ENCODE measurements around the gene TBC1D1. TPM values are rescaled to one million over a fixed set of nuclear protein-coding genes. Genes with fewer than 3 reads are reported as not detected.

TBC1D1 gene
- total RNA-seq, 1 experiment from 2014 or later: 89.0 TPM

DNA sequence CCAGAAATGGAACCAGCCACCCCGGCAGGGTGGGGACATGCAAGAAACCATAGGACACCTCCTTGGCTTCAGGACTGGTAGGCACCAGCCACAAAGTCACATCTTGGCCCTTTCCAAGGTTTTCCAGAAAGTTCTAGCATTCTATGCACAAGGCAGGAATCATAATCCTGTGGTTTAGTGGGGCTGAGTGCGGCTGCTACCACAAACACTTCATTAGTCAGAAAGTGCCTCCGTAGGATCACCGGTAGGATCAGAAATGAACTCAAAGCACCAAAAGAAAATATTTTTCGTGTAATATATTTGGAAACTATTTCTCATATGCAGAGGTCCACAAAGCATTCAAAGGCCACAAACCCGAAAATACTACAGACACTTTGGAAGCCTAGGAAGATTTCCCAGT lies 261.0 kb downstream of the TBC1D1 start:
- no peak overlapping the region for H3K9ac ChIP-seq (ENCODE audit: low read length)
- H2AFZ ChIP-seq (ENCODE audit: low read length): no peak overlapping the region
- no peak overlapping the region for H3K4me2 ChIP-seq (ENCODE audit: low read length)
- no peak overlapping the region for H3K4me3 ChIP-seq (ENCODE audit: low read length)
- ChIA-PET CTCF (no interaction called here), POLR2A (ENCODE audit: unreplicated experiment) (no interaction called here)
- no peaks in the 10 kb centered on the region for H3K9me2 ChIP-seq (replicated peaks; ENCODE audit: low read length)
- BruUV-seq (replicated peaks): no TSS peak
- no peaks in the 10 kb centered on the region for H3K79me2 ChIP-seq (ENCODE audit: low read length)
- no peak overlapping the region for H3K27ac ChIP-seq (ENCODE audit: low read length)
- ATAC-seq (no peak), DNase-seq (no peak)
- intact Hi-C loops (cut with micrococcal nuclease): no loop called here
- H3K9me3 ChIP-seq (ENCODE audit: low read length): no peaks in the 10 kb centered on the region
- no peaks in the 10 kb centered on the region for H3K27me3 ChIP-seq (ENCODE audit: low read length)
- H4K20me1 ChIP-seq (ENCODE audit: low read length): no peaks in the 10 kb centered on the region
- no peaks in the 10 kb centered on the region for H3F3A ChIP-seq (ENCODE audit: low read length, unreplicated experiment)
- H3K36me3 ChIP-seq (ENCODE audit: low read depth, low read length): no peaks in the 10 kb centered on the region
- no peak for TF ChIP-seq EZH2phosphoT487 (IDR thresholded peaks at IDR 0.05; ENCODE audit: borderline replicate concordance, low read length)
- no peak for TF ChIP-seq EZH2 (IDR thresholded peaks at IDR 0.05; ENCODE audit: low read length, unreplicated experiment)
- no peak for TF ChIP-seq CTCF (conservative IDR thresholded peaks at IDR 0.05; ENCODE audit: low read depth, low read length)
- no peaks in the 10 kb centered on the region for H3K4me1 ChIP-seq (ENCODE audit: insufficient read depth, low read length)

DNA sequence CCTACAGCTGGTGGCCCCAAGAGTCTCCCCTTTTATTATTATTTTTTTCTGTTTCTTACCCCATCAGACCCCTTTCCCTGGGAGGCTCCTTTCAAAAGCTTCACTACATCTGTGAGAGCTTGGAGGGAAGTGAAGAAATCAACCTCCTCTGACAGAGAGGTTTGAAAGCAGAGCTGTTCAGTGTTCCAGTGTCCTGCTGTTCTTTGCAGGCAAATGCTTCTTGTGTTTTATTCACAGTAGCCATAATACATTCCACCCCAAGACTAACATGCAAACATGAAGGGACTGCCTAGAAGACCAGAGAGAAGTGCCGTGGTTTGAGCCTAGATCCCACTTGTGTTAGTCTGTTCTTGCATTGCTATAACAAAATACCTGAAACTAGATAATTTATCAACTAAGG lies 261.4 kb downstream of the TBC1D1 start:
- CTCF ChIA-PET: no interaction called here
- POLR2A ChIA-PET (ENCODE audit: unreplicated experiment): no interaction called here
- no peaks in the 10 kb centered on the region for H3F3A ChIP-seq (ENCODE audit: low read length, unreplicated experiment)
- H3K4me1 ChIP-seq (ENCODE audit: insufficient read depth, low read length): no peaks in the 10 kb centered on the region
- no peaks in the 10 kb centered on the region for H3K9me2 ChIP-seq (replicated peaks; ENCODE audit: low read length)
- no peak overlapping the region for H3K4me3 ChIP-seq (ENCODE audit: low read length)
- TF ChIP-seq EZH2phosphoT487 (IDR thresholded peaks at IDR 0.05; ENCODE audit: borderline replicate concordance, low read length) (no peak), EZH2 (IDR thresholded peaks at IDR 0.05; ENCODE audit: low read length, unreplicated experiment) (no peak), CTCF (conservative IDR thresholded peaks at IDR 0.05; ENCODE audit: low read depth, low read length) (no peak)
- no peak overlapping the region for H2AFZ ChIP-seq (ENCODE audit: low read length)
- no peaks in the 10 kb centered on the region for H3K36me3 ChIP-seq (ENCODE audit: low read depth, low read length)
- no TSS peak for BruUV-seq (replicated peaks)
- no peak overlapping the region for H3K9ac ChIP-seq (ENCODE audit: low read length)
- DNase-seq: no peak
- H3K27ac ChIP-seq (ENCODE audit: low read length): no peak overlapping the region
- no peaks in the 10 kb centered on the region for H4K20me1 ChIP-seq (ENCODE audit: low read length)
- H3K4me2 ChIP-seq (ENCODE audit: low read length): no peak overlapping the region
- intact Hi-C loops (cut with micrococcal nuclease): no loop called here
- no peaks in the 10 kb centered on the region for H3K79me2 ChIP-seq (ENCODE audit: low read length)
- ATAC-seq: no peak
- H3K9me3 ChIP-seq (ENCODE audit: low read length): no peaks in the 10 kb centered on the region
- H3K27me3 ChIP-seq (ENCODE audit: low read length): no peaks in the 10 kb centered on the region

- DNase-seq (no peak), ATAC-seq (no peak)
- TF ChIP-seq EZH2 (IDR thresholded peaks at IDR 0.05; ENCODE audit: low read length, unreplicated experiment) (no peak), EZH2phosphoT487 (IDR thresholded peaks at IDR 0.05; ENCODE audit: borderline replicate concordance, low read length) (no peak), CTCF (conservative IDR thresholded peaks at IDR 0.05; ENCODE audit: low read depth, low read length) (no peak)
- Histone ChIP-seq H3K27me3 (ENCODE audit: low read length) (no peaks in the 10 kb centered on the region), H3K4me3 (ENCODE audit: low read length) (no peak overlapping the region), H3K4me2 (ENCODE audit: low read length) (no peak overlapping the region), H3K9ac (ENCODE audit: low read length) (no peak overlapping the region), H4K20me1 (ENCODE audit: low read length) (no peaks in the 10 kb centered on the region), H3K9me2 (replicated peaks; ENCODE audit: low read length) (no peaks in the 10 kb centered on the region), H3K79me2 (ENCODE audit: low read length) (no peaks in the 10 kb centered on the region), H3F3A (ENCODE audit: low read length, unreplicated experiment) (no peaks in the 10 kb centered on the region), H3K9me3 (ENCODE audit: low read length) (no peaks in the 10 kb centered on the region), H3K36me3 (ENCODE audit: low read depth, low read length) (no peaks in the 10 kb centered on the region), H3K4me1 (ENCODE audit: insufficient read depth, low read length) (no peaks in the 10 kb centered on the region), H3K27ac (ENCODE audit: low read length) (no peak overlapping the region), H2AFZ (ENCODE audit: low read length) (no peak overlapping the region)
- POLR2A ChIA-PET (ENCODE audit: unreplicated experiment): no interaction called here
- intact Hi-C loops (cut with micrococcal nuclease): no loop called here
- BruUV-seq (replicated peaks): no TSS peak
- CTCF ChIA-PET: no interaction called here
Measured at GRCh38 chr4:38152721-38153386, 262.0 kb downstream of the TBC1D1 start.

Measured in PC-3 (cell line).